ENCODE data around the gene RASEF. TPM values are rescaled to one million over a fixed set of nuclear protein-coding genes. Genes with fewer than 3 reads are reported as not detected.

Gene RASEF
- total and polyA plus RNA-seq, 2 of the 4 experiments (the other 2 are of a cell fraction), result under 0.01 to 0.05 TPM

DNA sequence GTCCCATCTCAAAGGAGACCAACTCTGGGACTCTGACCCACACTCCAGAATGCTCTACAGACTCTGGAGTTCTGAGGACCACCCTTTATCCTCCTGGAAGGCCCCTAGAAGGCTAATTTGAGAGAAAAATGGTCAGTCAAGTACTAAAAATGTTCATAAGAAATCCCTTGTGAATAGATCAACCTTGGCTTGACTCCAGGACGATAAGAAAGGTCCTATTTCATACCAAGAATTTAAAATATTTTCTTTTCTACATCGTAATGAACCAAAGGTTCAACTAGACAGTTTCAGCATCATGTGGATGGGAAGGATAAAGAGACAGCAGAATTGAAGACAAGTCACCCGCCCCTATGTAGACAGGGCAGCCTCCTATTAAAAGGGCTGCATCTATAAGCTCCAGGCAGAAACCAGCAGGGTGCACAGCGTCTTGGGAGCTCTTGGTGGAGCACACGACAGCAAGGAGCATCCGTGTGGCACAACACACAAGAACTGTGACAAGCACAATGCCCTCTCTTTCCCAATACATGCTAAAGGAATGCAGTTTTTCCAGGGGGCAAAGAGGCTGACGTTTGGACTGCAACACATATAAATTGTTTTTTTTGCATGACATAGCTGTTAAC lies 38.3 kb downstream of the RASEF start (continued):
- TF ChIP-seq SMC3 (IDR thresholded peaks at IDR 0.05; ENCODE audit: low read depth, low read length), result no peak
- TF ChIP-seq RFX5 (IDR thresholded peaks at IDR 0.05; ENCODE audit: low read depth, low read length), result no peak

GRCh38 chr9:83023151-83023550 lies 39.8 kb downstream of the RASEF start:
- H3K56ac ChIP-seq (ENCODE audit: extremely low read depth, insufficient read depth, low read length), result no peak overlapping the region
- dilution Hi-C loops (cut with HindIII; ENCODE audit: low sequenced_read_pairs, unreplicated experiment), result no loop called here
- CTCF ChIA-PET, result no interaction called here
- no peak overlapping the region for H3K23ac ChIP-seq (ENCODE audit: low read depth, low read length)
- no CpG with 5 or more reads among the region's 1 CpG for WGBS, 2 experiments (ENCODE audit: extremely low coverage in 2 of 2, insufficient read length in 1 of 2)
- no peaks in the 10 kb centered on the region for H3K9me3 ChIP-seq (ENCODE audit: control insufficient read depth, insufficient read depth, low read length)
- no peak overlapping the region for H3K14ac ChIP-seq (replicated peaks; ENCODE audit: low read depth, low read length)
- TF ChIP-seq NFE2L2 (IDR thresholded peaks at IDR 0.05; ENCODE audit: low read depth, low read length) (no peak), CEBPB (IDR thresholded peaks at IDR 0.05; ENCODE audit: low read depth, low read length) (no peak), FOS (IDR thresholded peaks at IDR 0.05; ENCODE audit: low read depth, low read length) (no peak), MXI1 (IDR thresholded peaks at IDR 0.05; ENCODE audit: borderline replicate concordance, low read depth, low read length) (no peak), POLR2A (IDR thresholded peaks at IDR 0.05; ENCODE audit: low read depth, low read length) (no peak)
- TF ChIP-seq, protein P1, sequence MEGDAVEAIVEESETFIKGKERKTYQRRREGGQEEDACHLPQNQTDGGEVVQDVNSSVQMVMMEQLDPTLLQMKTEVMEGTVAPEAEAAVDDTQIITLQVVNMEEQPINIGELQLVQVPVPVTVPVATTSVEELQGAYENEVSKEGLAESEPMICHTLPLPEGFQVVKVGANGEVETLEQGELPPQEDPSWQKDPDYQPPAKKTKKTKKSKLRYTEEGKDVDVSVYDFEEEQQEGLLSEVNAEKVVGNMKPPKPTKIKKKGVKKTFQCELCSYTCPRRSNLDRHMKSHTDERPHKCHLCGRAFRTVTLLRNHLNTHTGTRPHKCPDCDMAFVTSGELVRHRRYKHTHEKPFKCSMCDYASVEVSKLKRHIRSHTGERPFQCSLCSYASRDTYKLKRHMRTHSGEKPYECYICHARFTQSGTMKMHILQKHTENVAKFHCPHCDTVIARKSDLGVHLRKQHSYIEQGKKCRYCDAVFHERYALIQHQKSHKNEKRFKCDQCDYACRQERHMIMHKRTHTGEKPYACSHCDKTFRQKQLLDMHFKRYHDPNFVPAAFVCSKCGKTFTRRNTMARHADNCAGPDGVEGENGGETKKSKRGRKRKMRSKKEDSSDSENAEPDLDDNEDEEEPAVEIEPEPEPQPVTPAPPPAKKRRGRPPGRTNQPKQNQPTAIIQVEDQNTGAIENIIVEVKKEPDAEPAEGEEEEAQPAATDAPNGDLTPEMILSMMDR (conservative IDR thresholded peaks at IDR 0.05; ENCODE audit: low read depth, low read length), result no peak
- H3K4me2 ChIP-seq (ENCODE audit: low read depth, low read length), result no peak overlapping the region
- H3K9ac ChIP-seq (ENCODE audit: low read depth, low read length), result no peak overlapping the region
- in situ Hi-C loops (cut with MboI; ENCODE audit: low sequenced_read_pairs), result no loop called here
- no peak overlapping the region for H3K27ac ChIP-seq (ENCODE audit: insufficient read depth, low read length)
- no peak overlapping the region for H3K4me3 ChIP-seq (ENCODE audit: insufficient read depth, low read depth, low read length)
- DNase-seq (no peak), ATAC-seq (ENCODE audit: low read depth) (no peak)
- no peak overlapping the region for H4K91ac ChIP-seq (ENCODE audit: insufficient read depth, low read depth, low read length)
- BruUV-seq (replicated peaks), result no TSS peak
- H4K8ac ChIP-seq (ENCODE audit: low read depth in 2 of 2, low read length in 2 of 2), result no peak overlapping the region
- no peak overlapping the region for H2AFZ ChIP-seq (replicated peaks; ENCODE audit: low read length, poor library complexity)
- intact Hi-C loops (cut with micrococcal nuclease), result no loop called here
- no peaks in the 10 kb centered on the region for H4K20me1 ChIP-seq (ENCODE audit: insufficient read depth, low read length)
- H4K5ac ChIP-seq (ENCODE audit: low read depth, low read length), result no peak overlapping the region
- no peaks in the 10 kb centered on the region for H3K79me1 ChIP-seq (ENCODE audit: low read depth in 1 of 2, low read length in 2 of 2)
- H2BK120ac ChIP-seq (ENCODE audit: low read depth, low read length), result no peak overlapping the region
- H2BK20ac ChIP-seq (ENCODE audit: low read depth, low read length), result no peak overlapping the region
- peaks cover 12% of the 10 kb centered on the region for H3K4me1 ChIP-seq (ENCODE audit: control insufficient read depth, insufficient read depth, low read length)
- no peak overlapping the region for H2AK9ac ChIP-seq (replicated peaks; ENCODE audit: low read depth, low read length, poor library complexity)
- H3K27me3 ChIP-seq (ENCODE audit: control insufficient read depth, insufficient read depth, low read length), result no peaks in the 10 kb centered on the region
- H3K18ac ChIP-seq (ENCODE audit: low read depth, low read length), result no peak overlapping the region
- H3K9me1 ChIP-seq (ENCODE audit: insufficient read depth, low read length), result peaks cover 5% of the 10 kb centered on the region
- no peak overlapping the region for H2BK5ac ChIP-seq (ENCODE audit: low read depth, low read length, poor library complexity, severe bottlenecking)
- POLR2A ChIA-PET (ENCODE audit: unreplicated experiment), result no interaction called here
- no peak overlapping the region for H3K4ac ChIP-seq (ENCODE audit: low read depth, low read length)
- H3K36me3 ChIP-seq (ENCODE audit: control insufficient read depth, insufficient read depth, low read length), result no peaks in the 10 kb centered on the region
- no peak overlapping the region for H2AK5ac ChIP-seq (ENCODE audit: low read depth, low read length)
- no peak overlapping the region for H2BK15ac ChIP-seq (ENCODE audit: low read depth, low read length)
